WTC11 (cell line): Measurements from ENCODE around the gene LAPTM5. TPM values are rescaled to one million over a fixed set of nuclear protein-coding genes. Genes with fewer than 3 reads are reported as not detected.

Experiments used
- ATAC-seq: fragments of 200-7000 bp; cut with Tn5 transposase; 2 replicates; pipeline ENCODE4 v1.10.0; 2021; ENCODE audit warnings: mild to moderate bottlenecking, moderate library complexity
- CTCF ChIA-PET: fragments of 300-600 bp; sonication (Branson Sonifier 250); formaldehyde crosslinking; loops from one replicate; lab custom pipeline; 2021; ENCODE audit warnings: antibody characterized with exemption; lab: Charles Lee
- POLR2A ChIA-PET: fragments of 350-600 bp; sonication (Branson Sonifier 250); formaldehyde crosslinking; loops from one replicate; lab custom pipeline; 2021; ENCODE audit warnings: antibody characterized with exemption; lab: Charles Lee
- DNase-seq: peaks from one replicate; pipeline ENCODE4 v3.0.0; 2021; ENCODE audit warnings: low spot score
- H3K27ac Mint-ChIP-seq: 2 replicates; pipeline ENCODE4 v1.8.0; 2021; ENCODE audit warnings: mixed read lengths
- H3K27me3 Mint-ChIP-seq: 2 replicates; pipeline ENCODE4 v1.8.0; 2021; ENCODE audit warnings: low read depth, mild to moderate bottlenecking, moderate library complexity, mixed read lengths
- H3K36me3 Mint-ChIP-seq: 2 replicates; pipeline ENCODE4 v1.8.0; 2021; ENCODE audit warnings: mixed read lengths
- H3K4me1 Mint-ChIP-seq: 2 replicates; pipeline ENCODE4 v1.8.0; 2022; ENCODE audit warnings: mixed read lengths
- H3K4me3 Mint-ChIP-seq: 2 replicates; pipeline ENCODE4 v1.8.0; 2021; ENCODE audit warnings: mild to moderate bottlenecking, moderate library complexity, mixed read lengths
- H3K9me3 Mint-ChIP-seq: 2 replicates; pipeline ENCODE4 v1.8.0; 2021; ENCODE audit warnings: mixed read lengths
- ATF1 ChIP-seq: sonication (generic); formaldehyde crosslinking; IDR thresholded peaks from 2 replicates; pipeline ENCODE4 v1.8.1; 2023; ENCODE audit warnings: mild to moderate bottlenecking, moderate library complexity, missing genetic modification reagents
- ATF2 ChIP-seq: sonication (generic); formaldehyde crosslinking; IDR thresholded peaks from 2 replicates; pipeline ENCODE4 v1.8.1; 2022; ENCODE audit warnings: low read depth, missing genetic modification reagents, borderline replicate concordance
- E2F4 ChIP-seq: sonication (generic); formaldehyde crosslinking; IDR thresholded peaks from 2 replicates; pipeline ENCODE4 v1.8.1; 2022; ENCODE audit warnings: low read depth, mild to moderate bottlenecking, moderate library complexity, missing genetic modification reagents, borderline replicate concordance
- EMX1 ChIP-seq: fragments of 250-450 bp; sonication (Bioruptor Pico); IDR thresholded peaks from 2 replicates; pipeline ENCODE4 v1.8.0; 2021; ENCODE audit warnings: mild to moderate bottlenecking
- ERG ChIP-seq: fragments of 250-450 bp; sonication (Bioruptor Pico); IDR thresholded peaks from 2 replicates; pipeline ENCODE4 v1.8.0; 2021; ENCODE audit warnings: mild to moderate bottlenecking
- ESRRA ChIP-seq: sonication (generic); formaldehyde crosslinking; IDR thresholded peaks from 2 replicates; pipeline ENCODE4 v1.8.1; 2022; ENCODE audit warnings: mild to moderate bottlenecking, missing genetic modification reagents, borderline replicate concordance
- FOXK1 ChIP-seq: sonication (generic); formaldehyde crosslinking; IDR thresholded peaks from 2 replicates; pipeline ENCODE4 v1.8.0; 2022; ENCODE audit warnings: mild to moderate bottlenecking, moderate library complexity, missing genetic modification reagents
- MLX ChIP-seq: sonication (generic); formaldehyde crosslinking; IDR thresholded peaks from 2 replicates; pipeline ENCODE4 v1.8.1; 2023; ENCODE audit warnings: mild to moderate bottlenecking, missing genetic modification reagents, moderate library complexity
- RELA ChIP-seq: sonication (generic); formaldehyde crosslinking; IDR thresholded peaks from 2 replicates; pipeline ENCODE4 v1.8.1; 2022; ENCODE audit warnings: missing genetic modification reagents, mild to moderate bottlenecking, borderline replicate concordance
- SMAD3 ChIP-seq: sonication (generic); formaldehyde crosslinking; IDR thresholded peaks from 2 replicates; pipeline ENCODE4 v1.8.0; 2022; ENCODE audit warnings: missing genetic modification reagents, mild to moderate bottlenecking, borderline replicate concordance
- SMAD4 ChIP-seq: sonication (generic); formaldehyde crosslinking; IDR thresholded peaks from 2 replicates; pipeline ENCODE4 v1.8.0; 2022; ENCODE audit warnings: mild to moderate bottlenecking, missing genetic modification reagents
- SP1 ChIP-seq: sonication (generic); formaldehyde crosslinking; conservative IDR thresholded peaks from 2 replicates; pipeline ENCODE4 v1.8.1; 2022; ENCODE audit warnings: missing genetic modification reagents
- ZNF121 ChIP-seq: sonication (generic); formaldehyde crosslinking; IDR thresholded peaks from 2 replicates; pipeline ENCODE4 v1.8.0; 2023; ENCODE audit warnings: missing genetic modification reagents
- ZNF219 ChIP-seq: sonication (generic); formaldehyde crosslinking; IDR thresholded peaks from 2 replicates; pipeline ENCODE4 v1.8.0; 2023; ENCODE audit warnings: missing genetic modification reagents, mild to moderate bottlenecking, borderline replicate concordance
- ZNF263 ChIP-seq: sonication (generic); formaldehyde crosslinking; IDR thresholded peaks from 2 replicates; pipeline ENCODE4 v1.8.1; 2022; ENCODE audit warnings: low read depth, mild to moderate bottlenecking, moderate library complexity, missing genetic modification reagents
- ZNF281 ChIP-seq: sonication (generic); formaldehyde crosslinking; IDR thresholded peaks from 2 replicates; pipeline ENCODE4 v1.8.0; 2023; ENCODE audit warnings: mild to moderate bottlenecking, missing genetic modification reagents
- ZNF423 ChIP-seq: fragments of 250-450 bp; sonication (Bioruptor Pico); IDR thresholded peaks from 2 replicates; pipeline ENCODE4 v2.1.2; 2022; ENCODE audit warnings: mild to moderate bottlenecking, moderate library complexity
- ZNF532 ChIP-seq: fragments of 250-450 bp; sonication (Bioruptor Pico); IDR thresholded peaks from 2 replicates; pipeline ENCODE4 v1.9.0; 2021; ENCODE audit warnings: mild to moderate bottlenecking, borderline replicate concordance
- total RNA-seq: library from RNA; stranded (reverse); gene quantifications from 3 replicates; pipeline ENCODE4 v1.2.3, GENCODE V29; 2021

LAPTM5 gene
- total RNA-seq, 1 experiment from 2014 or later = 1.3 TPM

GRCh38 chr1:30728340-30728739, 29.2 kb downstream of the LAPTM5 start:
- Mint-ChIP-seq H3K27ac (no peak overlapping the region; the same call in 1 of the 2 replicates), H3K27me3 (no peaks in the 10 kb centered on the region), H3K36me3 (no peaks in the 10 kb centered on the region), H3K9me3 (no peaks in the 10 kb centered on the region), H3K4me1 (peaks cover 29% of the 10 kb centered on the region), H3K4me3 (no peak overlapping the region)
- no peak for TF ChIP-seq EMX1 (CRISPR knock-in tag)
- TF ChIP-seq ZNF219 (CRISPR knock-in tag) = no peak
- TF ChIP-seq SMAD3 (CRISPR knock-in tag) = no peak
- TF ChIP-seq ESRRA (CRISPR knock-in tag) = no peak
- no peak for TF ChIP-seq ZNF263 (CRISPR knock-in tag)
- TF ChIP-seq ZNF532 (CRISPR knock-in tag) = no peak
- TF ChIP-seq ATF1 (CRISPR knock-in tag) = no peak
- no peak for TF ChIP-seq SMAD4
- no peak for TF ChIP-seq SP1 (CRISPR knock-in tag)
- no peak for TF ChIP-seq ATF2 (CRISPR knock-in tag)
- no peak for TF ChIP-seq ZNF121 (CRISPR knock-in tag)
- TF ChIP-seq E2F4 (CRISPR knock-in tag) = no peak
- TF ChIP-seq ZNF423 = no peak
- TF ChIP-seq RELA = no peak
- no peak for TF ChIP-seq FOXK1 (CRISPR knock-in tag)
- TF ChIP-seq ZNF281 (CRISPR knock-in tag) = no peak
- no peak for TF ChIP-seq ERG (CRISPR knock-in tag)
- no peak for TF ChIP-seq MLX
- CTCF ChIA-PET = interaction anchor here (0.6 to 6.7 kb wide), 8 partner anchors 9 to 667 kb away, joined by 3 to 89 read pairs (median 6); no protein-coding TSS in a partner anchor
- no peak for ATAC-seq
- POLR2A ChIA-PET = interaction anchor here (0.9 kb wide), 1 partner anchor 10 kb away, joined by 3 read pairs; no protein-coding TSS in a partner anchor
- DNase-seq = no peak
